ENCODE results near the gene DDX42. TPM values are rescaled to one million over a fixed set of nuclear protein-coding genes. Genes with fewer than 3 reads are reported as not detected.
A peak's percentile ranks its signal among the peaks of the same experiment; 100 is the strongest.

The DDX42 gene
- total and polyA plus RNA-seq, 2 of the 13 experiments (the other 11 are each of a cell fraction or from before 2014, with no cell fraction given): 87.2 to 92.9 TPM

DNA sequence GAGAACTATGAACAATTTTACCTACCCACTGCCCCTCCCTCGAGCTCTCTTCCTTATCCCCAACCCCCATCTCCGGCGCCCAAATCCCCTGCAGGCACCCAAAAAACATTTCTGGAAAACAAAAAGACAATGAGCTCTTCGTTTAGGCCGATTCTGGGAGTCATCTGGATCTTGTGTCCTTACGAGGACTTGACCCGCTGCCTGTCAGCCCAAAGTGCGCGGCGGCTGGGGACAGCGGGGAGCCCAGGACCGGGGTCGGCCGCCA lies 32.9 kb upstream of the DDX42 start (continued):
- TF ChIP-seq ZMAT3 (CRISPR knock-in tag; conservative IDR thresholded peaks at IDR 0.05): no peak
- TF ChIP-seq, protein P1, sequence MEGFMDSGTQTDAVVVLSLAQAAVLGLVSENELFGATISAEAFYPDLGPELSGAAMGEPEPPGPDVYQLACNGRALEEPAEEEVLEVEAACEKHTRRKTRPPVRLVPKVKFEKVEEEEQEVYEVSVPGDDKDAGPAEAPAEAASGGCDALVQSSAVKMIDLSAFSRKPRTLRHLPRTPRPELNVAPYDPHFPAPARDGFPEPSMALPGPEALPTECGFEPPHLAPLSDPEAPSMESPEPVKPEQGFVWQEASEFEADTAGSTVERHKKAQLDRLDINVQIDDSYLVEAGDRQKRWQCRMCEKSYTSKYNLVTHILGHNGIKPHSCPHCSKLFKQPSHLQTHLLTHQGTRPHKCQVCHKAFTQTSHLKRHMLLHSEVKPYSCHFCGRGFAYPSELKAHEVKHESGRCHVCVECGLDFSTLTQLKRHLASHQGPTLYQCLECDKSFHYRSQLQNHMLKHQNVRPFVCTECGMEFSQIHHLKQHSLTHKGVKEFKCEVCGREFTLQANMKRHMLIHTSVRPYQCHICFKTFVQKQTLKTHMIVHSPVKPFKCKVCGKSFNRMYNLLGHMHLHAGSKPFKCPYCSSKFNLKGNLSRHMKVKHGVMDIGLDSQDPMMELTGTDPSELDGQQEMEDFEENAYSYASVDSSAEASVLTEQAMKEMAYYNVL (CRISPR knock-in tag; IDR thresholded peaks at IDR 0.05; ENCODE audit: borderline replicate concordance): 0 out of 2 replicates have a peak, but pooled peaks have one; percentile 21
- TF ChIP-seq SOX5 (CRISPR knock-in tag; IDR thresholded peaks at IDR 0.05; ENCODE audit: borderline replicate concordance): no peak
- TF ChIP-seq ATF1 (CRISPR knock-in tag; IDR thresholded peaks at IDR 0.05): peak; percentile 34; the same call in 1 of the 2 replicates
- TF ChIP-seq MATR3 (CRISPR knock-in tag; IDR thresholded peaks at IDR 0.05): no peak
- peak; percentile 31 for TF ChIP-seq PCBP2 (optimal IDR thresholded peaks at IDR 0.05; ENCODE audit: low read depth, low read length, poor library complexity, severe bottlenecking)
- TF ChIP-seq, protein P2, sequence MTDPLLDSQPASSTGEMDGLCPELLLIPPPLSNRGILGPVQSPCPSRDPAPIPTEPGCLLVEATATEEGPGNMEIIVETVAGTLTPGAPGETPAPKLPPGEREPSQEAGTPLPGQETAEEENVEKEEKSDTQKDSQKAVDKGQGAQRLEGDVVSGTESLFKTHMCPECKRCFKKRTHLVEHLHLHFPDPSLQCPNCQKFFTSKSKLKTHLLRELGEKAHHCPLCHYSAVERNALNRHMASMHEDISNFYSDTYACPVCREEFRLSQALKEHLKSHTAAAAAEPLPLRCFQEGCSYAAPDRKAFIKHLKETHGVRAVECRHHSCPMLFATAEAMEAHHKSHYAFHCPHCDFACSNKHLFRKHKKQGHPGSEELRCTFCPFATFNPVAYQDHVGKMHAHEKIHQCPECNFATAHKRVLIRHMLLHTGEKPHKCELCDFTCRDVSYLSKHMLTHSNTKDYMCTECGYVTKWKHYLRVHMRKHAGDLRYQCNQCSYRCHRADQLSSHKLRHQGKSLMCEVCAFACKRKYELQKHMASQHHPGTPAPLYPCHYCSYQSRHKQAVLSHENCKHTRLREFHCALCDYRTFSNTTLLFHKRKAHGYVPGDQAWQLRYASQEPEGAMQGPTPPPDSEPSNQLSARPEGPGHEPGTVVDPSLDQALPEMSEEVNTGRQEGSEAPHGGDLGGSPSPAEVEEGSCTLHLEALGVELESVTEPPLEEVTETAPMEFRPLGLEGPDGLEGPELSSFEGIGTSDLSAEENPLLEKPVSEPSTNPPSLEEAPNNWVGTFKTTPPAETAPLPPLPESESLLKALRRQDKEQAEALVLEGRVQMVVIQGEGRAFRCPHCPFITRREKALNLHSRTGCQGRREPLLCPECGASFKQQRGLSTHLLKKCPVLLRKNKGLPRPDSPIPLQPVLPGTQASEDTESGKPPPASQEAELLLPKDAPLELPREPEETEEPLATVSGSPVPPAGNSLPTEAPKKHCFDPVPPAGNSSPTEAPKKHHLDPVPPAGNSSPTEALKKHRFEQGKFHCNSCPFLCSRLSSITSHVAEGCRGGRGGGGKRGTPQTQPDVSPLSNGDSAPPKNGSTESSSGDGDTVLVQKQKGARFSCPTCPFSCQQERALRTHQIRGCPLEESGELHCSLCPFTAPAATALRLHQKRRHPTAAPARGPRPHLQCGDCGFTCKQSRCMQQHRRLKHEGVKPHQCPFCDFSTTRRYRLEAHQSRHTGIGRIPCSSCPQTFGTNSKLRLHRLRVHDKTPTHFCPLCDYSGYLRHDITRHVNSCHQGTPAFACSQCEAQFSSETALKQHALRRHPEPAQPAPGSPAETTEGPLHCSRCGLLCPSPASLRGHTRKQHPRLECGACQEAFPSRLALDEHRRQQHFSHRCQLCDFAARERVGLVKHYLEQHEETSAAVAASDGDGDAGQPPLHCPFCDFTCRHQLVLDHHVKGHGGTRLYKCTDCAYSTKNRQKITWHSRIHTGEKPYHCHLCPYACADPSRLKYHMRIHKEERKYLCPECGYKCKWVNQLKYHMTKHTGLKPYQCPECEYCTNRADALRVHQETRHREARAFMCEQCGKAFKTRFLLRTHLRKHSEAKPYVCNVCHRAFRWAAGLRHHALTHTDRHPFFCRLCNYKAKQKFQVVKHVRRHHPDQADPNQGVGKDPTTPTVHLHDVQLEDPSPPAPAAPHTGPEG (CRISPR knock-in tag; IDR thresholded peaks at IDR 0.05): 0 out of 2 replicates have a peak, but pooled peaks have one; percentile 7
- peak; percentile 34; the same call in 1 of the 2 replicates for TF ChIP-seq ZNF446 (CRISPR knock-in tag; IDR thresholded peaks at IDR 0.05)
- TF ChIP-seq HNF4A (CRISPR knock-in tag; IDR thresholded peaks at IDR 0.05): 0 out of 2 replicates have a peak, but pooled peaks have one; percentile 3
- peak; percentile 37 for TF ChIP-seq MED8 (CRISPR knock-in tag; IDR thresholded peaks at IDR 0.05; ENCODE audit: insufficient replicate concordance)
- TF ChIP-seq TAF1 (CRISPR knock-in tag; IDR thresholded peaks at IDR 0.05): no peak
- no peak for TF ChIP-seq CC2D1A (CRISPR knock-in tag; IDR thresholded peaks at IDR 0.05)
